Measurements from ENCODE around the gene TBC1D22B.
"Not testable (repeated sequence)": the region's sequence is repeated elsewhere in the genome, so short reads cannot be mapped to it uniquely, and the experiment has no call there.

TBC1D22B gene

GRCh38 chr6:37303091-37303660, 45.6 kb downstream of the TBC1D22B start:
- DNase-seq (ENCODE audit: low spot score) = no peak

GRCh38 chr6:37303891-37304503, 46.4 kb downstream of the TBC1D22B start:
- peak; percentile 25 for DNase-seq (ENCODE audit: low spot score)

GRCh38 chr6:37304766-37305165, 47.2 kb downstream of the TBC1D22B start:
- no peak for DNase-seq (ENCODE audit: low spot score)

- no peak for DNase-seq (ENCODE audit: low spot score)
Measured at GRCh38 chr6:37305841-37306425, 48.4 kb downstream of the TBC1D22B start.

- no peak for DNase-seq (ENCODE audit: low spot score)
Measured at GRCh38 chr6:37306624-37307222, 49.2 kb downstream of the TBC1D22B start.

GRCh38 chr6:37307484-37307883, 49.9 kb downstream of the TBC1D22B start:
- DNase-seq (ENCODE audit: low spot score) = not testable (repeated sequence)

- DNase-seq (ENCODE audit: low spot score) = no peak
Measured at GRCh38 chr6:37308069-37308815, 50.7 kb downstream of the TBC1D22B start.

- DNase-seq (ENCODE audit: low spot score) = no peak
Measured at GRCh38 chr6:37309046-37309445, 51.5 kb downstream of the TBC1D22B start.

GRCh38 chr6:37309692-37310091, 52.1 kb downstream of the TBC1D22B start:
- no peak for DNase-seq (ENCODE audit: low spot score)

GRCh38 chr6:37310966-37311365, 53.4 kb downstream of the TBC1D22B start:
- no peak for DNase-seq (ENCODE audit: low spot score)

GRCh38 chr6:37311741-37312473, 54.3 kb downstream of the TBC1D22B start:
- DNase-seq (ENCODE audit: low spot score) = no peak

GRCh38 chr6:37313723-37314486, 56.3 kb downstream of the TBC1D22B start:
- no peak for DNase-seq (ENCODE audit: low spot score)

- DNase-seq (ENCODE audit: low spot score) = peak; percentile 38
Measured at GRCh38 chr6:37314487-37315156, 57.0 kb downstream of the TBC1D22B start.

GRCh38 chr6:37315157-37315515, 57.6 kb downstream of the TBC1D22B start:
- DNase-seq (ENCODE audit: low spot score) = no peak

- DNase-seq (ENCODE audit: low spot score) = no peak
Measured at GRCh38 chr6:37316071-37316470, 58.5 kb downstream of the TBC1D22B start.

- DNase-seq (ENCODE audit: low spot score) = no peak
Measured at GRCh38 chr6:37317312-37318038, 59.9 kb downstream of the TBC1D22B start.

GRCh38 chr6:37319156-37319555, 61.6 kb downstream of the TBC1D22B start:
- DNase-seq (ENCODE audit: low spot score) = no peak

- DNase-seq (ENCODE audit: low spot score) = no peak
Measured at GRCh38 chr6:37319856-37320480, 62.4 kb downstream of the TBC1D22B start.

GRCh38 chr6:37320646-37321045, 63.1 kb downstream of the TBC1D22B start:
- DNase-seq (ENCODE audit: low spot score) = no peak

Measured in germinal center (tissue), 1 donor.